SK-N-SH (cell line): ENCODE measurements around the gene C7orf25.

Source experiments
- NRF1 ChIP-seq: IDR thresholded peaks from 2 replicates; pipeline ENCODE4 v1.6.1; 2012; ENCODE audit warnings: low read depth, mild to moderate bottlenecking, low read length
- POLR2AphosphoS5 ChIP-seq: IDR thresholded peaks from 2 replicates; pipeline ENCODE4 v1.6.1; 2012; ENCODE audit warnings: low read depth, low read length
- RAD21 ChIP-seq: IDR thresholded peaks from 2 replicates; pipeline ENCODE4 v1.6.1; 2012; ENCODE audit warnings: mild to moderate bottlenecking, low read length
- TAF1 ChIP-seq: IDR thresholded peaks from 2 replicates; pipeline ENCODE4 v1.6.1; 2012; ENCODE audit warnings: low read depth, mild to moderate bottlenecking, low read length, moderate library complexity, borderline replicate concordance
- TCF12 ChIP-seq: IDR thresholded peaks from 2 replicates; pipeline ENCODE4 v1.4.0; 2012
- YY1 ChIP-seq: IDR thresholded peaks from 2 replicates; pipeline ENCODE4 v1.4.0; 2012; ENCODE audit warnings: low read depth, mild to moderate bottlenecking
- TF ChIP-seq, protein P1 (sequence below): fragments of 200-600 bp; sonication (generic); IDR thresholded peaks from 2 replicates; pipeline ENCODE4 v1.6.1; 2017; ENCODE audit warnings: antibody characterized with exemption, mild to moderate bottlenecking, moderate library complexity
- TF ChIP-seq, protein P2 (sequence below): IDR thresholded peaks from 2 replicates; pipeline ENCODE4; 2012

DNA sequence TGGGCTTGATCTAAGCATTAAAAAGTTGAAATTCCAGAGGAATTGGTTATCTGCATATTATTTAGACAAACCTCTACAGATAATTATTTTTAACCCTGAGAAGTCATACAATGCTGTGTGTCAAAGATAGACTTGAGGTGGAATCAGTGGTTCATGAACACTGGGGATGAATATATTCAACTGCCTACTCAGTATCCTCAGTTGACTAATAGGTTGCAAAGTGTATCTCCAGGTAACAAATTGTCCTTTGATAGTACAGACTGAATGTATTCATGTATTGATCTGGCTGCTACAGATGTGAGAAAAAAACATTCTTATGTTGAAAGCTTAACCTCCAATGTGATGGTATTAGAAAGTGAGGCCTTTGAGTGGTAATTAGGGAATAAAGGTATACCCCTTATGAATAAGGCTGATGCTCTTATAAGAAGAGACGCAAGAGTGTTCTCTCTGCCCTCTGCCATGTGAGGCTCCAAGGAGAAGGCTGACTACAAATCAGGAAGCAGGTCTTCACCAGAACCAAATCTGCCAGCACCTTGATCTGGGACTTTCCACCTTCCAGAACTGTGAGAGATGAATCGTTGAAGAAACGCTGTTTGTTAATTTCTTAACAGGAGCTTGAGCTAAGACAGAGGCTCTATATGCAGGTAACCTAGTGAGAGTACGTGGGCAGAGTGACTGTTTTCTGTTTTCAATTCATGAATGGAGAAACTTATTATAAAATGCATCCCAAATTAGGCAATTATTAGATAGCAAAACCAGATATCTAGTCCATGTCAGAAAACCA, 27.8 kb upstream of the C7orf25 start:
- TF ChIP-seq TCF12 (no peak), POLR2AphosphoS5 (no peak), RAD21 (no peak), YY1 (no peak), TAF1 (no peak), NRF1 (no peak)
- TF ChIP-seq, protein P1, sequence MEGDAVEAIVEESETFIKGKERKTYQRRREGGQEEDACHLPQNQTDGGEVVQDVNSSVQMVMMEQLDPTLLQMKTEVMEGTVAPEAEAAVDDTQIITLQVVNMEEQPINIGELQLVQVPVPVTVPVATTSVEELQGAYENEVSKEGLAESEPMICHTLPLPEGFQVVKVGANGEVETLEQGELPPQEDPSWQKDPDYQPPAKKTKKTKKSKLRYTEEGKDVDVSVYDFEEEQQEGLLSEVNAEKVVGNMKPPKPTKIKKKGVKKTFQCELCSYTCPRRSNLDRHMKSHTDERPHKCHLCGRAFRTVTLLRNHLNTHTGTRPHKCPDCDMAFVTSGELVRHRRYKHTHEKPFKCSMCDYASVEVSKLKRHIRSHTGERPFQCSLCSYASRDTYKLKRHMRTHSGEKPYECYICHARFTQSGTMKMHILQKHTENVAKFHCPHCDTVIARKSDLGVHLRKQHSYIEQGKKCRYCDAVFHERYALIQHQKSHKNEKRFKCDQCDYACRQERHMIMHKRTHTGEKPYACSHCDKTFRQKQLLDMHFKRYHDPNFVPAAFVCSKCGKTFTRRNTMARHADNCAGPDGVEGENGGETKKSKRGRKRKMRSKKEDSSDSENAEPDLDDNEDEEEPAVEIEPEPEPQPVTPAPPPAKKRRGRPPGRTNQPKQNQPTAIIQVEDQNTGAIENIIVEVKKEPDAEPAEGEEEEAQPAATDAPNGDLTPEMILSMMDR, result no peak
- TF ChIP-seq, protein P2, sequence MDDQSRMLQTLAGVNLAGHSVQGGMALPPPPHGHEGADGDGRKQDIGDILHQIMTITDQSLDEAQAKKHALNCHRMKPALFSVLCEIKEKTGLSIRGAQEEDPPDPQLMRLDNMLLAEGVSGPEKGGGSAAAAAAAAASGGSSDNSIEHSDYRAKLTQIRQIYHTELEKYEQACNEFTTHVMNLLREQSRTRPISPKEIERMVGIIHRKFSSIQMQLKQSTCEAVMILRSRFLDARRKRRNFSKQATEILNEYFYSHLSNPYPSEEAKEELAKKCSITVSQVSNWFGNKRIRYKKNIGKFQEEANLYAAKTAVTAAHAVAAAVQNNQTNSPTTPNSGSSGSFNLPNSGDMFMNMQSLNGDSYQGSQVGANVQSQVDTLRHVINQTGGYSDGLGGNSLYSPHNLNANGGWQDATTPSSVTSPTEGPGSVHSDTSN, result no peak
